Head of caudate nucleus (tissue), 42 donors: ENCODE data around the gene SLC2A8.

ENCODE experiments used
- DNase-seq, 42 donors: peaks; one replicate each; pipeline versions ENCODE4 v3.0.0 to v3.0.0-alpha.2; 2020 to 2021; ENCODE audit warnings: mixed read lengths in 7 of 42
- intact Hi-C: fragments of 100-400 bp; cut with DNase I; formaldehyde crosslinking; loops from one replicate; pipeline ENCODE4 v1.15.0; 2022

The SLC2A8 gene

DNA sequence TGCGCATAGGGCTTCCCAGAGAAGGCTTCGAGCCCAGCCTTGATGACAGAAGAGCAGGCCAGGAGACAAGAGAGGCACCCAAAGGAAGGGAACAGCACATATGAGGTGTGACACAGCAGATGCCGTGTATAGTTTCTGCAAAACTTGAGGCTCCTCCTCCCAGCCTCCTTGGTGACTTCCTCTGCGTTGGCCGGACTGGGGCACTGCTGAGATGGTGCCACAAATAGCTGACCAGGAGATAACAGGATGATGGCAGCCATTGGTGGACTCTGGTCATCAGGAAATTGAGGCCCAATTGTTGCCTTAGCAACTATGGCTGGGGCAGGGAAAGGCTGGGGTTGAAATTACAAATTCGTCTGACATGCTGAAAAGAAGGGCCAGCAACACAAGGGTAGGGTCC lies 22.4 kb downstream of the SLC2A8 start:
- intact Hi-C loops, result no loop called here

DNA sequence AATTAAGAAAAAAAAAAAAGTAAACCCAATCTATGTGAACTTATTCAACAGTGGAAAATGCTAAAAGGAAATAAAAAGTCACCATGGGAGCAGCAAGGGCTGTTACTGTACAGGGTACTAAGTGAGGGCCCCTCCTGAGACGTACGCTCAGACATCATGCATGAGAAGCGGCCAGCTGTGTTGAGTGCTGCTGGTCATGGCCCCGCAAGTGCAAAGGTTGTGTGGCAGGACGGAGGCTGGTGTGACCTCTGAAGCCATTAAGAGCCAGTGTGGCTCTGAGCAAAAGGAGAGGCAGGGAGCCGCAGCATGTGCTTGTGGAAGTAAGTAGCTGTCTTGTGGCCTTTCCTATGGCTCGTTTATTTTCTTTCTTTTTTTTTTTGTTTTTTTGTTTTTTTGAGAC lies 24.1 kb downstream of the SLC2A8 start:
- no peak for DNase-seq
- intact Hi-C loops, result no loop called here

More for the DNA sequence above, 22.4 kb downstream of the SLC2A8 start:
- no peak for DNase-seq

DNA sequence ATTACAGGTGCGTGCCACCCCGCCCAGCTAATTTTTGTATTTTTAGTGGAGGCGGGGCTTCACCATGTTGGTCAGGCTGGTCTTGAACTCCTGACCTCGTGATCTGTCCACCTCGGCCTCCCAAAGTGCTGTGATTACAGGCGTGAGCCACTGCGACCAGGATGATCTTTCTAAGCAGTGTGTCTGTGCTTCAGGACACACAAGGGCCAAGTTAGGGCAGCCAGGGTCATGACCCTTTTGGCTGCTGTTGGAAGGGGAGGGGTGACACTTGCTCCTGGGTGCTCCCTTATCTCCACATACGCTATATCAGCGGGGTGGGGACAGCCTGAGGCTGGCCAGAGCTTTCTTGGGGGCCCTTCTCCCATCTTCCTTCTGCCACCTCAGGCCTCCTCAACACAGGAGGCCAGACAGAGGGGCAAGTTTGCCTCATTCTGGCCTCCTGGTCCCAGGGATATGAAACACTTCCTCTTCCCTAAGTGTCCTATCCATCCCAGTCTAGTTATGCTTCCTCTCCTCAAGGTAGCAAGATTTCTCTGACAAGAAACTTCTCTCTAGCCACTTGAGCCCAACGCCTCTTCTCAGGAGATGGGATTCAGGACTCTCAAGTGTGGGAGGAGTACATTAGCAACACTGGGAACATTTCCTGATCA lies 25.3 kb downstream of the SLC2A8 start:
- intact Hi-C loops, result no loop called here
- no peak for DNase-seq

DNA sequence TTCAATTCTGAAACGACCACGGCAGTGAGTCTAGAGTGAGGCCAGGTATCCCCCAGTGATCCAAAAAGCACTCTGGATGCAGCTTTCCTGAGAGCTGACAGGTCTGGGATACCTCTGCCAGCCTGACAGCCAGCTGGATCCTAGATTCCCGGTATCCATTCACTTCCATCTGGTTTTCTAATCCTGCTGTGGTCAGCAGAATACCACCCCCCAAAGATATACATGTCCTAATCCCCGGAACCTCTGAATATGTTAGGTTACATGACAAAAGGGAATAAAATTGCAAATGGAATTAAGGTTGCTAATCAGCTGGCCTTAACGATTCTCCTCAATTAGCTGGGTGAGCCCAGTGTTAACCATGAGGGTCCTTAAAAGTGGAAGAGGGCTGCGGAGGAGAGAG lies 25.8 kb downstream of the SLC2A8 start:
- intact Hi-C loops, result no loop called here
- no peak for DNase-seq

DNA sequence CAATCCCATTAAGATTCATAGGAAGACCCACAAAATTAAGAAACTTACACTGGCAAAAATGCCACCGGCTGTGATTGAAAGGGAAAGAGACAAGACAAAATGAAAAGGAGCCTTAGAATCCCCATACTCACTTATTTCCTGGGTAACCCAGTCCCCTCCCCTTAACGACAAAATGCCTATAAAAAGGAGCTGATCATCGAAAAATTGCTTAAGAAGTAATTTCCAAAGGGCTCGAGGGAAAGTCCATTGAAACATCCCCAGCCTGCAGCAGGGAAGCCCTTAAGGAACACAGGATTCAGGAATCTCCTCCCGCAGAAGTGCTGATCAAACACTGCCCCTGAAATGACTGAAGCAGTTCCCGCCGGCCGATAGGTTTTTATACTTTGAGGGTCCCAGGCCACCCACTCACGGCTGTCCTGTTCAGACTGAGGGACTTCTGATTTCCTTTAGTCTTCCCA lies 26.5 kb downstream of the SLC2A8 start:
- intact Hi-C loops, result no loop called here
- DNase-seq, result no peak

DNA sequence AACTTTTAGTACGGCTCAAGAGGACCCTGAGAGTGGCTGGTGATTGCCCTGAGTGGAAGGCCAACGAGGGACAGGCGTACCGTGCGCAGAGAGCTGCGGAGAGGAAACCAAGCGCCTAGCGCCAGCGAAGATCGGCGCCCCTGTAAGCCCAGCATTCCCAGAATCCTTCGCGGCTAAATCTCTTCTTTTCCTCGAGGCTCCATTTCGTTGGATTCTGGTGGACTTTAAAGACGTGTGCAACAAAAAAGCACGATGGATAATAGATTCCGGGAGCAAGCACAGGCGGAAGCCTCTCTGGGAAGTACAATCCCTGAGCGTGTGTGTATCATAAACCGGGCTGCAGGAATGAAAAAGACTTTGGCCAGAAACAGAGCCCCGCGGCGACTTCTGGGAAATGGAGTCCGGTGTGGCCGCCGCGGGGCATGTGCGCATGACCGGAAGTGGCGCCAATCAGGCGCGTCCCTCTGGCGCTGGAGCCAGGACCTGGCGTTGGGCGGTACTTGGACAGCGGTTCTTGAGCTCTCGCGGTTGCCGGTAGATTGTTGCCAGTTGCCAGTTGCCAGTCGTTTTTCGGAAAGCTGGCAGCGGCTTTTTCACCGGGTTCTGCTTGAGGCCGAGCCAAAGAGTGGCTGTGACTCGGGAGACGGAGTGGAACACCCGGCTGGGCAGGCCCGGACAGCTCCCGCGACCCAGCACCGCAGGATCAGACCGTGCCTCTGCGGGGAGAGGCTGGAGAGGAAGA lies 27.1 kb downstream of the SLC2A8 start, which contains the start of gene ZNF79:
Gene ZNF79, plus strand, starts transcription at position 449 of the 742 bp plus-strand sequence. CDS start 406 bp downstream, outside the sequence.
- intact Hi-C loops, result loop anchor here (2.0 kb wide), 1 partner anchor 27 kb away; the partner anchor contains the start of genes LRSAM1 and RPL12
- DNase-seq, result peak; percentile 83 to 97 (median 93)

- peak in 23 of 42 donors; percentile 16 to 75 (median 53) for DNase-seq
- intact Hi-C loops, result loop anchor here (2.0 kb wide), 1 partner anchor 26 kb away; the partner anchor contains the start of genes LRSAM1 and RPL12
Observed at GRCh38 chr9:127424676-127424999, 27.7 kb downstream of the SLC2A8 start.

DNA sequence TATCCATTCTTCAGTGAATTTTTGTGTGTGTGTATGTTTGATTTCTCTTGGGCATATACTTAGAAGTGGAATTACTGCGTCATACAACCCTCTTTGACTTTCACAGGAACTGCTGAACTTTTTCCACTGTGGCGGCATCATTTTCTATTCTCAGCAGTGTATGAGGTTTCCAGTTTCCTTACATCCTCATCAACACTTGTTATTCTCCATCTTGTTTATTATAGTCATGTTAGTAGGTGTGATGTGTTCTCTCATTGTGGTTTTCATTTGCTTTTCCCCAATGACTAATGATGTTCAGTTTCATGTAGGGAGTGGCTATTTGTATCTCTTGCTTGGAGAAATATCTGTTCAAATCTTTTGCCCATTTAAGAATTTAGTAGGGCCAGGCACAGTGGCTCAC lies 29.8 kb downstream of the SLC2A8 start:
- no peak for DNase-seq
- intact Hi-C loops, result no loop called here

DNA sequence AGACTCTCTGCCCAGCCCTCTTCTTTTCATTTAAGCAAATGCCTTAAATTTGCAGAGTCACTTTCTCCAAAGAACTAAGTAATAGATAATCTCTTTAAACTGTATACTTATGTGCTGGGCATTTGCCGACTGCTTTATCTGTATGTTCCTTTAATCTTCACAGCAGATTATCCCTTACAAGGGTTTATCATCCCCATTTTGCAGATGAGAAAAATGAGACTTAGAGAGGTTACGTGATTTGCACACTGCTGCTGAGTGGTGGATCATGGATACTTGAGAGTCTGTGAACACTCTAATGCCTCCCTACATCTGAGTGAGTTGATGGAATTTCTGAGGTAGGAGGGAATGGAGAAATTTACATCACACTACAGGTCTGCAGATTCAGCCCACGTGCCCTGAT lies 31.4 kb downstream of the SLC2A8 start:
- DNase-seq, result no peak
- intact Hi-C loops, result no loop called here

DNA sequence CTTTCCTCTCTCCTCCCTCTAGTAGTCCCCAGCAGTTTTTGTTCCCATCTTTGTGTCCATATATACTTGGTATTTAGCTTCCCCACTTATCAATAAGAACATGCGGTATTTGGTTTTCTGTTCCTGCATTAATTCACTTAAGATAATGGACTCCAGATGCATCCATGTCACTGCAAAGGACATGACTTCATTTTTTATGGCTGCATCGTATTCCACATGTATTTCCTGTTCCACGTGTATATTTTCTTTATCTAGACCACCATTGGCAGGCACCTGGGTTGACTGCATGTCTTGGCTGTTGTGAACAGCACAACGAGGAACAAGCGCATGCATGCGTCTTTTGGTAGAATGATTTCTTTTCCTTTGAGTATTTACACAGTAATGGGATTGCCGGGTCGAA lies 33.4 kb downstream of the SLC2A8 start:
- intact Hi-C loops, result loop anchor here (10.0 kb wide), 1 partner anchor 64 kb away; no protein-coding TSS in a partner anchor
- no peak for DNase-seq

DNA sequence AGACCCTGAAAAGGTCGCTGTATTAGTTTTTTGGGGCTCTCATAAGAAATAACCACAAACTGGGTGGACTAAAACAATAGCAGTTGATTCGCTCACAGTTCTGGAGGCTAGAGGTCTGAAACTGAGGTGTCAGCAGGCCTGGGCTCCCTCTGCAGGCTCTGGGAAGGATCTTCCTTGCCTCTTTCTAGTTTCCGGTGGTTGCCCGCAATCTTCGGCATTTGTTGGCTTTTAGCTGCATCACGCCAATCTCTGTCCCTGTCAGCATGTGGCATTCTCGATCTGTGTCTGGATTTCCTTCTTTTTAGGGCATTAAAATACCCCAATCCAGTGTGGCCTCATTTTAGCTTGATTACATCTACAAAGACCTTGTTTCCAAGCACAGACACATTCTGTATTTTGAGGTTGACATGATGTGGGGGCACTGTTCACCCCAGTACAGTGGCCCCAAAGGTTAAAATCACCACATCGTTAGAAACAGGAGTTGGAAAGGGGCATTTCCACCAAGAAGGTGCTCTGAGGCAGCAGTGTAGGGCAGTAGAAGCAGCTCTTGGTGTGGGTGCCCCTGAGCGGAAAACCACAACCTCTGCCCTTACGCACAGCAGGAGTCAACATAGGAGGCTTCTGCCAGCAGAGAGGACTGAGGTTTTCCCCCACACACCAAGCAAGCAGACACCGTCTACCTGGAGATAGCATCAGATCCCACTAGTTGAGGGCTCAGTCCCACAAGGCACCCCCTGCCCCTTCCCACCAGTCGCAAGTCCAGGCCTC lies 40.7 kb downstream of the SLC2A8 start:
- intact Hi-C loops, result loop anchor here (10.0 kb wide), 1 partner anchor 57 kb away; no protein-coding TSS in a partner anchor
- DNase-seq, result no peak

DNA sequence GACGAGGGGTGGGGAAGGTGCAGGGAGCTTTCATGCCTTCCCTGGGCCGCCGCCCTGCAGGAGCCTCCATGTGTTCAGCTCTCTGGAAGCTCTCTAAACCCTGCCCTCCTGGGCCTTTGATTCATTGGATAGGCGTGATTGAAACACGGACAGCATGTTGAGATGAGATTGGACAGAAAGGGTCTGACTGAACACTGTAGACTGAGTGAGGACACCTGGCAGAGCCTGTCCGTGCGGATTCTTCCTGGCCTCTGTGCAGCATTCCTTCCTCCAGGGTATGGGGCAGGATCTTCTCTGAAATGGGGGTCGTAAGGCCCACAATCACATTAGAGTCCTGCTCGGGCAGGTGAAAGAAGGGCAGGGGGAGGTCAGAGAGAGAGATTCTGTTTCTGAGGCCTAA lies 41.4 kb downstream of the SLC2A8 start:
- intact Hi-C loops, result loop anchor here (10.0 kb wide), 1 partner anchor 56 kb away; no protein-coding TSS in a partner anchor
- DNase-seq, result no peak

DNA sequence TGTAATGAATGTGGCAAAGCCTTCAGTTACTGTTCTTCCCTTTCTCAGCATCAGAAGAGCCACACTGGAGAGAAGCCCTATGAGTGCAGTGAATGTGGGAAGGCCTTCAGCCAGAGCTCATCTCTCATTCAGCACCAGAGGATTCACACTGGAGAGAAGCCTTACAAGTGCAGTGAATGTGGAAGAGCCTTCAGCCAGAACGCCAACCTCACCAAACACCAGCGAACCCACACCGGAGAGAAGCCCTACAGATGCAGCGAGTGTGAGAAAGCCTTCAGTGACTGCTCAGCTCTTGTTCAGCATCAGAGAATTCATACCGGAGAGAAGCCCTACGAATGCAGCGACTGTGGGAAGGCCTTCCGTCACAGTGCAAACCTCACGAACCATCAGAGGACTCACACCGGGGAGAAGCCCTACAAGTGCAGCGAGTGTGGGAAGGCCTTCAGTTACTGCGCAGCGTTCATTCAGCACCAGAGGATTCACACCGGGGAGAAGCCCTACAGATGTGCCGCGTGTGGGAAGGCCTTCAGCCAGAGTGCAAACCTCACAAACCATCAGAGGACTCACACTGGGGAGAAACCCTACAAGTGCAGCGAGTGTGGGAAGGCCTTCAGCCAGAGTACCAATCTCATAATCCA lies 47.4 kb downstream of the SLC2A8 start:
- intact Hi-C loops, result no loop called here

DNA sequence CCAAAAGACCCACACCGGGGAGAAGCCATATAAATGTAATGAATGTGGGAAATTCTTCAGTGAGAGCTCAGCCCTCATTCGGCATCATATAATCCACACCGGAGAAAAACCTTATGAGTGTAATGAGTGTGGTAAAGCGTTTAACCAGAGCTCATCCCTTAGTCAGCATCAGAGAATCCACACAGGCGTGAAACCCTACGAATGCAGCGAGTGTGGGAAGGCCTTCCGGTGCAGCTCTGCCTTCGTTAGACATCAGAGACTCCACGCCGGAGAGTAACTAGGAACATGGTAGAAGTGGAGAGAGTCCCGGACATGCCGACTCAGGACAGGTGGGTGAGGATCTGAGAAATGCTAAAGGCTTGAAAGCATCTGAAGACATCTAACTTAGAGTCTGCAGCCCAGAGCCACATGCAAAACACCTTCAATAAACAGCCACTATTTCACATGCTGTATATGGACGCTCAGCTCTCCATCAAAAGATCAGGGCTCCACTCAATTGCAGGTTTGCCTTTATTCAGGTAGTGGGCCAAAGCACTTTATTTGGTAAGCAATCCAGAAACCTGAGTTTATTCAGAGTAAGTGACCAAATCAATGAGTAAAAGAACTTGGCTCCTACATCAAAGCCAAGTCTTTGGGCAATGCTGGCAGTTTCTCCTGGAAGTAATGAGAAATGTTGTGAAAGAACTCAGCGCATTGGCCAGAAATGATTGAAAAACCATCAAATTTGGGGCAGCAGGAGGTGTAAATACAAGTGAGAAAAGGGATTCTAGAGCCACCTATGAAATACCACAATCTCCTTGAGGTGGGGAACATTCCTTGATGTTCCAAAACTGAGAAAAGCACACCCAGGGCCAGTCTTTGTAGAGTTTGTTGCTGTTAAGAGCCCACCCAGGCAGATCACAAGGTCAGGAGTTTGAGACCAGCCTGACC lies 48.2 kb downstream of the SLC2A8 start:
- no peak for DNase-seq
- intact Hi-C loops, result no loop called here

More for the DNA sequence above, 47.4 kb downstream of the SLC2A8 start:
- DNase-seq, result no peak

GRCh38 chr9:127445851-127446712 lies 49.1 kb downstream of the SLC2A8 start:
- intact Hi-C loops, result no loop called here
- no peak for DNase-seq

- intact Hi-C loops, result no loop called here
- no peak for DNase-seq
Observed at GRCh38 chr9:127446713-127447415, 49.9 kb downstream of the SLC2A8 start.
